B cell (primary cell): ENCODE measurements around the gene ZNF516. TPM values are rescaled to one million over a fixed set of nuclear protein-coding genes. Genes with fewer than 3 reads are reported as not detected.

Experiments used
- ATAC-seq: fragments of 200-7000 bp; cut with Tn5 transposase; one replicate; pipeline ENCODE4 v1.10.0; 2021; ENCODE audit warnings: low read depth, mild to moderate bottlenecking, moderate number of reproducible peaks, moderate library complexity
- CTCF ChIA-PET: fragments of 350-600 bp; sonication (Branson Sonifier 250); formaldehyde crosslinking; loops from one replicate; lab custom pipeline; 2021; ENCODE audit warnings: antibody characterized with exemption, inconsistent platforms; lab: Charles Lee
- POLR2A ChIA-PET: fragments of 350-600 bp; sonication (Branson Sonifier 250); formaldehyde crosslinking; loops from one replicate; lab custom pipeline; 2021; ENCODE audit warnings: antibody characterized with exemption; lab: Charles Lee
- DNase-seq: peaks from one replicate; pipeline ENCODE4 v3.0.0; 2013
- H2AFZ ChIP-seq: 2 replicates; pipeline ENCODE4 v1.6.1; 2012; ENCODE audit warnings: mild to moderate bottlenecking, low read depth, low read length; ENCODE audit not compliant: insufficient read depth, poor library complexity, severe bottlenecking
- H3K27ac ChIP-seq, 2 donors: 1 replicate in 1 of 2; 2 replicates in 1 of 2; pipeline ENCODE4 v1.5.1; 2012 to 2013; ENCODE audit warnings: low read length in 2 of 2, mild to moderate bottlenecking in 2 of 2, moderate library complexity in 1 of 2
- H3K27me3 ChIP-seq, 4 experiments: fragments of 200-600 bp in 1 of 4; sonication (generic) in 1 of 4; replicated peaks in 1 of 4; 1 replicate in 2 of 4; 2 replicates in 2 of 4; pipeline versions ENCODE4 v1.6.1 to v1.7.0; 2013 to 2016; ENCODE audit warnings: low read length in 3 of 4, mild to moderate bottlenecking in 2 of 4, mixed read lengths in 1 of 4, moderate library complexity in 1 of 4; ENCODE audit not compliant: insufficient read depth in 4 of 4, control insufficient read depth in 3 of 4; ENCODE audit errors: control extremely low read depth in 1 of 4
- H3K36me3 ChIP-seq, 2 experiments: replicated peaks in 1 of 2; 1 replicate in 1 of 2; 2 replicates in 1 of 2; pipeline versions ENCODE4 v1.6.1 to v1.7.1; 2013; ENCODE audit warnings: low read length in 1 of 2; ENCODE audit not compliant: insufficient read depth in 2 of 2, control insufficient read depth in 1 of 2; ENCODE audit errors: control extremely low read depth in 1 of 2, extremely low read depth in 1 of 2
- H3K4me1 ChIP-seq, 2 donors: fragments of 200-600 bp in 1 of 2; sonication (generic) in 1 of 2; 1 replicate in 1 of 2; 2 replicates in 1 of 2; pipeline versions ENCODE4 v1.5.1 to v1.6.1; 2013 to 2017; ENCODE audit warnings: low read length in 2 of 2; ENCODE audit not compliant: control insufficient read depth in 2 of 2, insufficient read depth in 2 of 2
- H3K4me2 ChIP-seq: replicated peaks from 2 replicates; pipeline ENCODE3; 2012; ENCODE audit warnings: mild to moderate bottlenecking, low read depth, low read length; ENCODE audit not compliant: poor library complexity, severe bottlenecking
- H3K4me3 ChIP-seq, 5 experiments: fragments of 200-600 bp in 1 of 5; sonication (generic) in 1 of 5; 1 replicate in 3 of 5; 2 replicates in 2 of 5; pipeline versions ENCODE4 v1.5.1 to v1.7.0; 2011 to 2016; ENCODE audit warnings: low read length in 4 of 5, mild to moderate bottlenecking in 4 of 5, low read depth in 2 of 5, control low read depth in 1 of 5, moderate library complexity in 1 of 5; ENCODE audit not compliant: insufficient read depth in 1 of 5; ENCODE audit errors: control extremely low read depth in 1 of 5, extremely low read depth in 1 of 5
- H3K79me2 ChIP-seq: fragments of 200-600 bp; sonication (generic); one replicate; pipeline ENCODE4 v1.6.0; 2016; ENCODE audit warnings: low read length; ENCODE audit not compliant: control insufficient read depth, insufficient read depth
- H3K9ac ChIP-seq: fragments of 200-600 bp; sonication (generic); 2 replicates; pipeline ENCODE4 v1.6.1; 2017; ENCODE audit warnings: mild to moderate bottlenecking, low read length, moderate library complexity
- H3K9me3 ChIP-seq, 3 donors: one replicate each; pipeline versions ENCODE4 v1.6.1 to v1.7.1; 2013; ENCODE audit warnings: low read length in 2 of 3; ENCODE audit not compliant: control insufficient read depth in 2 of 3, insufficient read depth in 1 of 3; ENCODE audit errors: control extremely low read depth in 1 of 3
- H4K20me1 ChIP-seq: 2 replicates; pipeline ENCODE4 v1.6.0; 2012; ENCODE audit warnings: mild to moderate bottlenecking, low read length; ENCODE audit not compliant: insufficient read depth, control insufficient read depth, poor library complexity, severe bottlenecking
- H3K27ac Mint-ChIP-seq: one replicate; pipeline ENCODE4 v1.8.0; 2021; ENCODE audit warnings: mixed read lengths
- H3K27me3 Mint-ChIP-seq: one replicate; pipeline ENCODE4 v1.8.0; 2021; ENCODE audit warnings: mixed read lengths
- H3K4me1 Mint-ChIP-seq: one replicate; pipeline ENCODE4 v1.8.0; 2021; ENCODE audit warnings: mixed read lengths
- H3K4me3 Mint-ChIP-seq: one replicate; pipeline ENCODE4 v1.8.0; 2021; ENCODE audit warnings: mixed read lengths
- H3K9me3 Mint-ChIP-seq: one replicate; pipeline ENCODE4 v1.8.0; 2022; ENCODE audit warnings: mixed read lengths; ENCODE audit not compliant: insufficient read depth
- CTCF ChIP-seq: fragments of 200-600 bp; IDR thresholded peaks from one replicate; pipeline ENCODE4 v1.8.0; 2022; ENCODE audit warnings: antibody characterized with exemption, mild to moderate bottlenecking
- EZH2 ChIP-seq: IDR thresholded peaks from 2 replicates; pipeline ENCODE4 v1.6.1; 2012; ENCODE audit warnings: borderline replicate concordance, low read depth, mild to moderate bottlenecking, moderate library complexity, low read length; ENCODE audit not compliant: insufficient read depth, poor library complexity, severe bottlenecking
- WGBS: methylation state at CpG from one replicate; pipeline ENCODE4 v1.1.5; 2013; ENCODE audit warnings: missing lambda C conversion rate; ENCODE audit not compliant: insufficient coverage; 5-methylcytosine and 5-hydroxymethylcytosine counted together
- intact Hi-C: fragments of 100-400 bp; cut with micrococcal nuclease; formaldehyde crosslinking; loops from one replicate; pipeline ENCODE4 v1.10.0; 2022
- polyA plus RNA-seq: library from polyadenylated mRNA; depleted of rRNA; stranded (reverse); fragments of >200 nt; gene quantifications from 2 replicates; pipeline ENCODE4 v1.2.3, GENCODE V29; 2012
- total RNA-seq, 2 donors: library from RNA; stranded (reverse); fragments of 120-200 nt in 1 of 2; gene quantifications; 1 replicate in 1 of 2; 2 replicates in 1 of 2; pipeline versions ENCODE4 v1.2.3 to v1.2.4, GENCODE V29; 2013 to 2022

The ZNF516 gene
- total and polyA plus RNA-seq, 2 donors (not counting 1 experiment from before 2014, with no cell fraction given), result 6.7 to 27.1 TPM

- Histone ChIP-seq H3K9me3 (no peaks in the 10 kb centered on the region), H3K27ac (no peak overlapping the region), H3K27me3 (no peaks in the 10 kb centered on the region), H2AFZ (no peak overlapping the region), H3K36me3 (peaks cover 0 to 1% of the 10 kb centered on the region in 2 experiments), H3K4me1 (peaks cover 9 to 10% of the 10 kb centered on the region in 2 donors), H3K9ac (no peak overlapping the region), H3K4me2 (no peak overlapping the region), H3K79me2 (peaks cover 68% of the 10 kb centered on the region), H3K4me3 (no peak overlapping the region), H4K20me1 (peaks cover 74% of the 10 kb centered on the region)
- DNase-seq, result no peak
- Mint-ChIP-seq H3K4me3 (no peak overlapping the region), H3K27ac (no peak overlapping the region), H3K27me3 (no peaks in the 10 kb centered on the region), H3K9me3 (no peaks in the 10 kb centered on the region), H3K4me1 (peaks cover 27% of the 10 kb centered on the region)
- intact Hi-C loops, result no loop called here
- ChIA-PET POLR2A (no interaction called here), CTCF (no interaction called here)
- WGBS, result 95% methylated on average over 10 of the region's 10 CpGs
- no peak for ATAC-seq
- TF ChIP-seq CTCF (no peak), EZH2 (no peak)
These were observed 11.3 kb downstream of the ZNF516 start for GRCh38 chr18:76483780-76484179.

DNA sequence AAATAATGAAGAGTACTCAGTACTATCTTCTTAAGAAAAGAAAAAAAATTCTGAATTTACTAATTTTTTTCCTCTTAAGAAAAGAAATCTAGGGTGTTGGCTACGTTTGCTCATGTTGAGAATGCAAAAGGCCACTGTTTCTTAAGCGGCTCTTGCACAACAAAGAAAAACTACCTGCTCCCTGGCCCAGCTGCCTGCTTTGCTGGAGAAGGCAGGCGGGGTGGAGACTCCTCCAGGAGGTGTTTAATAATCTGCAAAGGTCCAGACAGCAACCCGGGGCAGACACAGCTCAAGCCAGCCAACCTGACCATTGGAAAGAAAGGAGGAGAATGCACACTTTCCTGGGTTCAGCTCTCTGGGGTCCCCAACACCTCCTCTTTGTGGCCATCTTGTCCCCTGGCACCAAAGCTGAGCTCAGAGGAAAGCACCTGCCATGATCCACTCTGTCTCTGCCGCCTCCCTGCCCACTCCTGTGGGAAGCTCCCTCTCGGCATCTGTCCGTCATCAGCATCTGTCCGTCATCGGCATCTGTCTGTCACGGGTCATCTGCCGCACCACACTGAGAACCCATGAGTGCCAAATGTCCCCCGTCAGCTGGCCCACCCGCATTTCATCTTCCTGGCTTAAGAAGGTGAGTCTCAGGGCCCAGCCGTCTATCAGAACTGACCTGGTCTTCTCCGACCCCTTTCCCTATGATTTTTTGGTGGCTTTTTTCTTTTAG, 11.9 kb downstream of the ZNF516 start:
- no peak overlapping the region for H3K4me3 Mint-ChIP-seq
- Histone ChIP-seq H3K4me1 (peaks cover 9 to 10% of the 10 kb centered on the region in 2 donors), H3K4me3 (no peak overlapping the region), H3K4me2 (no peak overlapping the region), H3K9ac (no peak overlapping the region), H3K79me2 (peaks cover 62% of the 10 kb centered on the region), H3K27me3 (no peaks in the 10 kb centered on the region), H3K36me3 (peaks cover 0 to 1% of the 10 kb centered on the region in 2 experiments), H4K20me1 (peaks cover 70% of the 10 kb centered on the region), H3K27ac (no peak overlapping the region), H3K9me3 (no peaks in the 10 kb centered on the region), H2AFZ (no peak overlapping the region)
- DNase-seq (no peak), ATAC-seq (no peak)
- 95% methylated on average over 13 of the region's 15 CpGs for WGBS
- no peak overlapping the region for H3K27ac Mint-ChIP-seq
- CTCF ChIA-PET, result no interaction called here
- H3K4me1 Mint-ChIP-seq, result peaks cover 26% of the 10 kb centered on the region
- H3K27me3 Mint-ChIP-seq, result no peaks in the 10 kb centered on the region
- H3K9me3 Mint-ChIP-seq, result no peaks in the 10 kb centered on the region
- intact Hi-C loops, result no loop called here
- POLR2A ChIA-PET, result no interaction called here
- TF ChIP-seq EZH2 (no peak), CTCF (no peak)
